ENCODE measurements around the gene OR10V1. TPM values are rescaled to one million over a fixed set of nuclear protein-coding genes. Genes with fewer than 3 reads are reported as not detected.
A peak's percentile ranks its signal among the peaks of the same experiment; 100 is the strongest.

OR10V1 gene
- total and polyA plus RNA-seq, 2 donors (not counting 1 experiment from before 2014, with no cell fraction given): not detected

DNA sequence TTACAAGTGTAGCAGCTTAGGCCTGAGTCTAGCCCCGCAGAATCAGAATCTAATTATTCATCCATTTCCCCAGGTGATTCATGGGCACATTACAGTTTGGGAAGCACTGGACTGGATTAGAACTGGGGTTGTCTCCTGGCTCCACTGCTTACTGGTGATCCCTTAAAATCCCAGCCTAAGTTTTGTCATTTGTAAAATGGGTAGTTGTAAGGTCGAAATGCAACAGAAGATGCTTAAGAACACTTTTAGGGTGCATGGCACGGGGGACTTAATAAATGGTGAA, 42.9 kb upstream of the OR10V1 start:
- H3K9me3 ChIP-seq (ENCODE audit: control insufficient read depth, insufficient read depth, low read depth, low read length): no peaks in the 10 kb centered on the region
- H2AFZ ChIP-seq (ENCODE audit: low read length): no peak overlapping the region
- no peak overlapping the region for H3K9ac ChIP-seq (ENCODE audit: insufficient read depth, low read length)
- peaks cover 17% of the 10 kb centered on the region for H3K79me2 ChIP-seq (ENCODE audit: control insufficient read depth, insufficient read depth, low read length)
- H3K4me2 ChIP-seq (ENCODE audit: extremely low read depth, insufficient read depth, low read length): peak overlapping the region; percentile 34
- H3K27me3 ChIP-seq (ENCODE audit: control insufficient read depth, insufficient read depth, low read length): no peaks in the 10 kb centered on the region
- no peaks in the 10 kb centered on the region for H4K20me1 ChIP-seq (ENCODE audit: control insufficient read depth, extremely low read depth, insufficient read depth, low read length)
- H3K27ac ChIP-seq (ENCODE audit: insufficient read depth, low read length): no peak overlapping the region
- peaks cover 2% of the 10 kb centered on the region for H3K4me1 ChIP-seq (ENCODE audit: control insufficient read depth, extremely low read depth, insufficient read depth, low read length)
- H3K36me3 ChIP-seq (ENCODE audit: control insufficient read depth, insufficient read depth, low read length): no peaks in the 10 kb centered on the region
- DNase-seq (ENCODE audit: low read depth in 2 of 2): peak in 1 of 2 donors; percentile 45
- TF ChIP-seq, protein P1, sequence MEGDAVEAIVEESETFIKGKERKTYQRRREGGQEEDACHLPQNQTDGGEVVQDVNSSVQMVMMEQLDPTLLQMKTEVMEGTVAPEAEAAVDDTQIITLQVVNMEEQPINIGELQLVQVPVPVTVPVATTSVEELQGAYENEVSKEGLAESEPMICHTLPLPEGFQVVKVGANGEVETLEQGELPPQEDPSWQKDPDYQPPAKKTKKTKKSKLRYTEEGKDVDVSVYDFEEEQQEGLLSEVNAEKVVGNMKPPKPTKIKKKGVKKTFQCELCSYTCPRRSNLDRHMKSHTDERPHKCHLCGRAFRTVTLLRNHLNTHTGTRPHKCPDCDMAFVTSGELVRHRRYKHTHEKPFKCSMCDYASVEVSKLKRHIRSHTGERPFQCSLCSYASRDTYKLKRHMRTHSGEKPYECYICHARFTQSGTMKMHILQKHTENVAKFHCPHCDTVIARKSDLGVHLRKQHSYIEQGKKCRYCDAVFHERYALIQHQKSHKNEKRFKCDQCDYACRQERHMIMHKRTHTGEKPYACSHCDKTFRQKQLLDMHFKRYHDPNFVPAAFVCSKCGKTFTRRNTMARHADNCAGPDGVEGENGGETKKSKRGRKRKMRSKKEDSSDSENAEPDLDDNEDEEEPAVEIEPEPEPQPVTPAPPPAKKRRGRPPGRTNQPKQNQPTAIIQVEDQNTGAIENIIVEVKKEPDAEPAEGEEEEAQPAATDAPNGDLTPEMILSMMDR (conservative IDR thresholded peaks at IDR 0.05 in 1 of 2, IDR thresholded peaks at IDR 0.05 in 1 of 2; ENCODE audit: low read depth in 1 of 2, low read length in 2 of 2): no peak
- TF ChIP-seq EZH2 (IDR thresholded peaks at IDR 0.05; ENCODE audit: low read length, missing control alignments): no peak
- peak overlapping the region in 3 of 4 experiments; percentile 41 to 88 (median 88) for H3K4me3 ChIP-seq (replicated peaks in 1 of 4; ENCODE audit: control extremely low read depth in 1 of 4, insufficient read depth in 1 of 4, low read depth in 3 of 4, low read length in 4 of 4)

DNA sequence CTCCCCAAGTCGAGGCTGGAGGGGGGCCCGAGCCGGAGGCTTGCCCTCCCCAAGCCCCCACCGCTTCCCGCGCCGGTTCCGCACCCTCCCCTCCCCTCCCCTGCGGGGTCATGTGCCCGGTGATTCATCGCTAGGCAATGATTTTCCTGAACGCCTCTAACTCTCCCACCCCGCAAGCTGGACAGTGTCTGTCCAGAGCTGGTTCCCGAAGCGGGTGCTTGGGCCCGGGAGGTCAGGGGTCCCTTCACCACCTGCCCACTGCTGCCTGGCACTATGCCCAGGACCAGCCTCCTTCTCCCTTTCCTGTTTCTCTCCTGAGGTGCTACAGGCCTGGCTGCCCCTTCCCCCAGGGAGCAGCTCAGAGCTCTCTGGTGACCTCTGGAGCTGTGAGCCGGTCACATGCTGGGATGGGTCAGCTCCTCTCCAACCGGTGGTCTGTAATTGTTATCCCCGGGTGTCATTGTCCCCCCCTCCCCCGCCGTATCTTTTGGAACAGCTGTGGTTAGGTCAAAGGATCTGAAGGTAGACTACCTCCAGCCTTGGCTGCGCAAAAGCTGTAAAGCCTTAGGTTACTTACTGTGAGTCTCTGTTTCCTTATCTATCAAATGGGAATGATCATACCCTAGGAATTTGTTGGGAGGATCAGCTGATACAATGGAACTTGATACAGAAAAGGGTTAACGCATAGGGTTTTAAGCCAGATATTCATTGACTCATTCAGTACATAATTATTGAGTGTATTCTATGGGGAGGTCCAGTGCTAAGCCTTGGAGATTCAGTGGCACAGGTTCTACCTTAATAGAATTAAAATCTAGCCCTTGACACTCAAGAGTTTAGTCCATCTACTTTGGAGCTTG, 42.3 kb upstream of the OR10V1 start:
- Histone ChIP-seq H3K9ac (ENCODE audit: insufficient read depth, low read length) (peak overlapping the region; percentile 83), H3K4me2 (ENCODE audit: extremely low read depth, insufficient read depth, low read length) (peak overlapping the region; percentile 59), H3K79me2 (ENCODE audit: control insufficient read depth, insufficient read depth, low read length) (peaks cover 17% of the 10 kb centered on the region), H3K9me3 (ENCODE audit: control insufficient read depth, insufficient read depth, low read depth, low read length) (no peaks in the 10 kb centered on the region), H2AFZ (ENCODE audit: low read length) (peak overlapping the region; percentile 21), H3K27ac (ENCODE audit: insufficient read depth, low read length) (peak overlapping the region; percentile 82), H3K36me3 (ENCODE audit: control insufficient read depth, insufficient read depth, low read length) (no peaks in the 10 kb centered on the region), H4K20me1 (ENCODE audit: control insufficient read depth, extremely low read depth, insufficient read depth, low read length) (no peaks in the 10 kb centered on the region), H3K4me1 (ENCODE audit: control insufficient read depth, extremely low read depth, insufficient read depth, low read length) (peaks cover 2% of the 10 kb centered on the region), H3K4me3 (replicated peaks in 1 of 4; ENCODE audit: control extremely low read depth in 1 of 4, insufficient read depth in 1 of 4, low read depth in 3 of 4, low read length in 4 of 4) (peak overlapping the region; percentile 41 to 88 (median 71)), H3K27me3 (ENCODE audit: control insufficient read depth, insufficient read depth, low read length) (no peaks in the 10 kb centered on the region)
- TF ChIP-seq, protein P1 (conservative IDR thresholded peaks at IDR 0.05 in 1 of 2, IDR thresholded peaks at IDR 0.05 in 1 of 2; ENCODE audit: low read depth in 1 of 2, low read length in 2 of 2): no peak
- TF ChIP-seq EZH2 (IDR thresholded peaks at IDR 0.05; ENCODE audit: low read length, missing control alignments): no peak
- DNase-seq (ENCODE audit: low read depth in 2 of 2): peak; percentile 77

DNA sequence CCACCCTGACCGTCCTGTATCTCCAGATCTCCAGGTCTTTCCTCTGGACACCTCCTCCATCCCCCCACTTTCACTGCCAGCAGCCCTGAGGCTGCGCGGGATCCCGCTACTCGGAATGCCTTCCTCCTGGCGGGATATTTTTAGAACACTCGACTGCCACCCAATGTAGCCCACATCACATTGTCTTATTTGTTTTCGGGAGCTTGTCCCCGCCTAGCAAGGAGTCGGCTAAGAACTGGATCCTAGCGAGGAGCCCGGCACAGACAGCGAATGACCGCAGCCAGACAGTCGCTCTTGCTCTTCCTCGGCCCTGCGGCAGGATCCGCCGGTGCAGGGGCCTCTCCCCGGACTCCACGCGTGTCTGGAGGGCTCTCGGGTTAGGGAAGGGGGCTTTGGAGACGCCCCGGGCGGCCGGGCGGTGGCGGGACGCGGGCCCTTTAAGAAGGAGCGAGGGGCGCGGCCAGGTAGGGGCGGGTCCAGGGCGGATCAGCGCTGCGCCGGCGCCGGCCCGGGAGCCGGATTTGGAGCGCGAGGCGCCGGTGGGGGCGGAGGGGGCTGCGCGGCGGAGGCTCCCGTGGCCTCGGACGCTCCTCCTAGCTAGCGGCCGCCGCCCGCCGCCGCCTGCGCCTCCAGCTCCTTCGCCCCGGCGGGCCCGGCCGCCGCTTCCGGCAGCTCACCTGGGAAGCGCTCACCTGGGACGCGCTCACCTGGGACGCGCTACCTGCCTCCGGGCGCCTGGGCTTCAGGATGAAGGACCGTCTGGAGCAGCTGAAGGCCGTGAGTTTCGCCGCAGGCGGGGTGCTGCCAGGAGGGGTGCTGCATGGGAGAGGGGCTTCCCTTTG, 41.4 kb upstream of the OR10V1 start, which contains the start of gene STX3:
TSS of gene STX3 (plus strand) at position 518 of the 842 bp plus-strand sequence. CDS start at position 748, 230 bp downstream.
- peak; percentile 54 to 61 for DNase-seq (ENCODE audit: low read depth in 2 of 2)
- H3K27me3 ChIP-seq (ENCODE audit: control insufficient read depth, insufficient read depth, low read length): no peaks in the 10 kb centered on the region
- peak within 1 kb of the TSS; percentile 59 for H3K4me2 ChIP-seq (ENCODE audit: extremely low read depth, insufficient read depth, low read length)
- peak within 1 kb of the TSS; percentile 49 for H2AFZ ChIP-seq (ENCODE audit: low read length)
- peaks cover 14% of the 10 kb centered on the region for H3K79me2 ChIP-seq (ENCODE audit: control insufficient read depth, insufficient read depth, low read length)
- no peaks in the 10 kb centered on the region for H3K36me3 ChIP-seq (ENCODE audit: control insufficient read depth, insufficient read depth, low read length)
- H3K4me1 ChIP-seq (ENCODE audit: control insufficient read depth, extremely low read depth, insufficient read depth, low read length): peaks cover 2% of the 10 kb centered on the region
- TF ChIP-seq, protein P1 (conservative IDR thresholded peaks at IDR 0.05 in 1 of 2, IDR thresholded peaks at IDR 0.05 in 1 of 2; ENCODE audit: low read depth in 1 of 2, low read length in 2 of 2): no peak
- no peak for TF ChIP-seq EZH2 (IDR thresholded peaks at IDR 0.05; ENCODE audit: low read length, missing control alignments)
- H3K4me3 ChIP-seq (replicated peaks in 1 of 4; ENCODE audit: control extremely low read depth in 1 of 4, insufficient read depth in 1 of 4, low read depth in 3 of 4, low read length in 4 of 4): peak within 1 kb of the TSS; percentile 54 to 88 (median 82)
- H3K9me3 ChIP-seq (ENCODE audit: control insufficient read depth, insufficient read depth, low read depth, low read length): no peaks in the 10 kb centered on the region
- peak within 1 kb of the TSS; percentile 82 for H3K27ac ChIP-seq (ENCODE audit: insufficient read depth, low read length)
- no peaks in the 10 kb centered on the region for H4K20me1 ChIP-seq (ENCODE audit: control insufficient read depth, extremely low read depth, insufficient read depth, low read length)
- H3K9ac ChIP-seq (ENCODE audit: insufficient read depth, low read length): peak within 1 kb of the TSS; percentile 83
